OCI-M2 (cell line): Measurements from ENCODE around the gene EVI2A.
"Not testable (repeated sequence)": the region's sequence is repeated elsewhere in the genome, so short reads cannot be mapped to it uniquely, and the experiment has no call there.

Experiments used
- DNase-seq: peaks from one replicate; lab custom pipeline; 2025; ENCODE audit not compliant: unreplicated experiment; lab: John Stamatoyannopoulos, UW

EVI2A gene

DNA sequence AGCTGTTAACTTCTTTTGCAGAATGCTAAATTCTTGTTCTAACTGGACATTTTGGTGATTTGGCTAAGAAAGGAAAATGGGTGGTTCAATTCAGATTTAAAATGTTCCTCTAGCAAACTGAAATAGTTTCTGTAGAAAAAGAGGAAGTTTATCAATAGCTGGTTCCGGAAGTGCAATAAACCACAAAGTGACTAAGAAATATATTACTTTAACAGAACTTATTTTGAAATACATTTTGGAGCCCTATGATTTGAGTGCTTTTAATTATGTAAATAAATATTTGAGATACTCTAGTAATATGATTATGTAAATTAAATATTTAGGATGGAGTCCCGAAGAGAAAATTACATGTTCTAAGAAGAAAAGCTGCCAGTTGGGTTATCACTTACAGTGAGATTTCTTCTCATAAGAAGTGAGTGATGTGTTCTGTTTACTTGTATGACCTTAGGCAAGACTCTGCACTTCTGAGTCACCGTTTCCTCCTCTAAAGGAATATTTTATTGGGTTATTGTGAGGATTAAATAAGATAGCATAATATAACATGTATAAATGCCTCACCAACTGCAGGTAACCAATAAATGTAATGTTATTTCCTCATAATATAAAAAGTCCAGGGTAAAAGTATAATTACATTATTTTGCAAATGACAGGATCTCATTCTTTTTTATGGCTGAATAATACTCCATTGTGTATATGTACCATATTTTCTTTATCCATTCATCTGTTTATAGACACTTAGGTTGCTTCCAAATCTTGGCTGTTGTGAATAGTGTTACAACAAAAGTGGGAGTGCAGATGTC lies 7.2 kb downstream of the EVI2A start, which contains the start of gene EVI2B:
Gene EVI2B, minus strand, starts transcription at position 73 of the 800 bp plus-strand sequence. CDS start 8,445 bp downstream, outside the sequence.
- no peak for DNase-seq

DNA sequence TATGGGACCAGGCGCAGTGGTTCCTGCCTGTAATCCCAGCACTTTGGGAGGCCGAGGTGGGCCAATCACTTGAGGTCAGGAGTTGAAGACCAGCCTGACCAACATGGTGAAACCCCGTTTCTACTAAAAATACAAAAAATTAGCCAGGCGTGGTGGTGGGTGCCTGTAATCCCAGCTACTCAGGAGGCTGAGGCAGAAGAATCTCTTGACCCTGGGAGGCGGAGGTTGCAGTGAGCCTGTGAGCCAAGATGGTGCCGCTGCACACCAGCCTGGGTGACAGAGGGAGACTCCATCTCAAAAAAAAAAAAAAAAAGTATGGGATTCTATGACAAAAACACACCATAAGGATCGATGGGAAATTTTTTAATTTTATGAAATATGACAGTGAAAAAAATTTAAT lies 9.2 kb downstream of the EVI2A start:
- not testable (repeated sequence) for DNase-seq

DNA sequence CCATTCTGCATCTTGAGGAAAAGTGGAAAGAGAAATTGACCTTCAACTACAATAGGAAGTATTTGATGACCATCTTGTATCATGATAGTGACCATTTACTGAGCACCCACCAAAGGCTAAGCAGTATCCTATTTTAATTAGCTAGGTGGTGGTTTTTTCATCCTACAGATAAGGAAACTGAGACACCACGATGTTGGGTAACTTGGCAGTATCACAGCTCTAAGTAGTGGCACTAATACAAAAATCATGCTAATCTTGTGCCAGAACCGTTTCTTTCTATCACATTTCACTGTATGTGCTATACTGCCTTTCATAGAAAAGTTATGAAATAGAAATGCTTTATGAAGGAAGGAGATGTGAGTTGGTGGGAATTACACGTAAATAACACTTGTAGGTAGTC lies 9.9 kb downstream of the EVI2A start:
- DNase-seq: no peak

DNA sequence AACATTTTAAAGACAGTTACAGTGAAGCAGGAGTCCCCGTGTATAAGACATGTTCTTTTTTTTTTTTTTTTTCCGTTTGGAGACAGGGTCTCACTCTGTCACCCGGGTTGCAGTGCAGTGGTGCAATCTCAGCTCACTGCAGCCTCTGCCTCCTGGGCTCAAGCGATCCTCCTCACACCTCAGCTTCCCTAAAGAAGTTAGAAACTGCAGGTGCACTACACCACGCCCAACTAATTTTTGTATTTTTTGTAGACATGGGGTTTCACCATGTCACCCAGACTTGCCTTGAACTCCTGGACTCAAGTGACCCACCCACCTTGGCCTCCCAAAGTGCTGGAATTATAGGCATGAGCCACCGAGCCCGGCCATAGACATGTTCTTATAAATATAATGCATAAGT lies 10.5 kb downstream of the EVI2A start:
- DNase-seq: no peak

DNA sequence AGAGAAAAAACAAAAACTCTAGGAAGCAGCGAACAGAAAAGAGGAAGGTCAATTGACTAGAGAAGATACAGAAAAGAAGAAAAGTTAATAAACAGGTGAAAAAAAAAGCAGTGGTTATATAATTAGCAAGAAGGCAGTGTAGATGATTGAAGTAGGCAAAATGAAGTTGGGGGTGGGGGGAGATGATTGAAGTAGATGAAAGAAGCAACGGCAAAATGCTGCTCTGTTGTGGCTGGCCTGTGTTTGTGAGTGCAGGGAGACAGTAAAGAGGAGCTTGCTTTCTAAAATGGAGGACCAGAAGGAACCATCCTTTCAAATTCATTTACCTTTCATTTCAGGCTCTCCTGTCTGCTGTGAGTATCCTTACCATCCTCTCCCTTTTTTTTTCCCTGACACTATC lies 11.2 kb downstream of the EVI2A start:
- no peak for DNase-seq

DNA sequence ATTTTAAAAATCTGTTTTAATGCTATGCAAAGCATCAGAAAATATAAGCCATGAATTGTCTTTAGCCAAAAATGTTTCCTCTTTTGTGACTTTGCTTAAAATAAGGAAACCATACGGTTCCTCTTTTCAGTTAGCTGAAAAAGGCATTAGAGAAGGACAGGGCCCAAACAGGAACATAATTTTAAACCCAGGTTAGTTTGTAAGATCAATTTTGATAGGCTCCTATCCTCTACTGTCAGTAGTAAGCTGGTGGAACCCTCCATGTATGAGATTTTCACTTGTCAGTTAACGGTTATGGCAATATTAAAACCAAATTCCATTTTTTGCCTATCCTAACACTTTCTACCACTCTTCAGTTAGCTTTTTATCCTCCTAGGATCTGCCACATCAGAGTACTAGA lies 11.9 kb downstream of the EVI2A start:
- no peak for DNase-seq

DNA sequence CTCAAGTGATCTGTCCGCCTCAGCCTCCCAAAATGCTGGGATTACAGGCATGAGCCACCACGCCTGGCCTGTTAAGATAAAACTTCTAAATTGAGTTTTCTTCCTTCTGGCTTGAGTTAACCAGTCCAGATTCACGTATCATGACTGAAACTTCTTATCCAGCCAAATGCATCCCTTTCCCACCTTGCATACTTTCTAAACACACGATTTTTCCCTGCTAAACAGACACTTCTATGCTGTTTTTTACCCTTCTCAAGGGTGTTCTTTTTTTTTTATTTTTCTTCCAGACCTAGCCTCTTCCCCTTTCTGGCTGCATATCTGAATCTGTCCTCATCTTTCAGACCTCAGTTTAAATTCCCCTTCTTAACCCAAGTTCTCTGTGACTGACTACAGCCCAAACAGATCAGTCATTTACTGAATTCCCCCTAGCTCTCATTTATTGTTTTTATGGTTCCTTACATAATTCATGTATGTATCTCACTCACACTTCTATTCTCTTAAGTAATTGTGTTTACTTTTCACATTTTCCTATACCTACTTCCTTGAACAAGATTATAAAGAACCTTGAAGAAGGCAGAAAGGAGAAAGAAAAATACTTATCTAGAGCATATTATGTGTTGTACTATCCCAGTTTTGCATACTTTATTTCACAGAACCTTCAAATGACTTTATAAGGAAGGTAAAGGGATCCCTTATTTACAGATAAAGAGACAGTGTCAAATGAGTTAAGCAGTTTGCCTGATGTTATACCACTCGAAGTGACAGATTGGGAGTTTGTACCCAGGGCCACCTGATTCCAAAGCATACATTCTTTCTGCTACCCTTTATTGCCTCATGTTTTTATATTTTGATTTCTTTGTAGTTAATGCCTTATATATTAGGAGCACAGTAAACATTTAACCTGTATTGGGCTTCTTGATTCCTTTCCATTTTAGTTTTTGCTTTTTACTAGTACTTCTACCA lies 12.8 kb downstream of the EVI2A start:
- DNase-seq: no peak

DNA sequence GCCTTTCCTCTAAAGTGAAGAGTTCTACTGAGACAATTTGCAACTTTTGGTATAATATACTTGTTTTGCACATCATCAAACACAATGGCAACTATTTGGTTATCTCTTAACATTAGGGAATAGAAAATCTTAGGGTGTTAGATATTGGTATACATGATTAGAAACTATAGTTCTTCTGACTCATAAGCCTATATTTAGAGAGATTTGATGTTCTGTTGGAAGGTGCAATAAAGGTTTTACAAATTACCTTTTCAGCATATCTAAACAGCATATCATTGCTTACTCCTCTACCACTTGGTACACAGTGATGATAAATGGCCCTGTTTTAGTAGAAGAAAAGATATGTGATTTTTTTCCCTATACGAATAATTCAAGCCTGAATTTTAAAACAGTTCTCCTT lies 13.8 kb downstream of the EVI2A start:
- no peak for DNase-seq

DNA sequence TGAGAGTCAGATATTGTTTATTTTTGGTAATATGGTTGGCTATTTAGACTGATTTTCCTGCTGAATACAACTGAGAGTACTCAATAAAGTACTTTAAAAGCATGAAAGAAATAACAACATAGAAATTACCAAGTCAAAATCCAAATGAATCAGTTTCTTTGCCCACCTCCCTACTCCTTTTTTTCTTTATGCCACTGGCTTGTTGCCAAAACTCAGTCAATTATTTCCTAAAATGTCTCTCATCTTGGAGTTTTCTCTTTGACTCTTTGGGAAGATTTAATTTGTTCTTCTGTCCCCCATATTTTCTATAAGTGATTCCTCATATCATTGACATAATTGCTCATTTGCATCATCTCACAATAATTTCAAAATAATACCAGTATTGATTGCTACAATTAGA lies 21.8 kb downstream of the EVI2A start:
- no peak for DNase-seq

DNA sequence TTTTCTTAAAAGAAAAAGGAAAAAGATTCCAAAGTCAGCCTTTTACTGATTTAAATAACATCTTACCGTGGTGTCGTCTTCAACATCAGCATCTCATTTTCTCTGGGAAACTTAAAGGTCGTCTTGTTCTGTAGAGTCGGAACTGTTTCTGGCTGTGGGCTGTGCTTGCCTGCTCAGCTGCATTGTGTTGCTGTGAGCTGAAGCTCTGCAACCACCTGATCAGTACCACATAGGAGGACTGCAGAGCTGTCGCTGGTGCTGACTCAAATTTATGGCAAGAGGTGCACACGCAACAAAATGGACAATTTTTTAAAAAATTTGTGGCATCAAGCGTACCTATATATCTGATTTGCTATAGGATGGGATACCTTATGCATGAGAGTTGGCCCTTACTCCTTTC lies 24.3 kb downstream of the EVI2A start, which contains the start of gene OMG:
Gene OMG, minus strand, starts transcription at position 150 of the 400 bp plus-strand sequence. CDS start 908 bp downstream, outside the sequence.
- no peak for DNase-seq

DNA sequence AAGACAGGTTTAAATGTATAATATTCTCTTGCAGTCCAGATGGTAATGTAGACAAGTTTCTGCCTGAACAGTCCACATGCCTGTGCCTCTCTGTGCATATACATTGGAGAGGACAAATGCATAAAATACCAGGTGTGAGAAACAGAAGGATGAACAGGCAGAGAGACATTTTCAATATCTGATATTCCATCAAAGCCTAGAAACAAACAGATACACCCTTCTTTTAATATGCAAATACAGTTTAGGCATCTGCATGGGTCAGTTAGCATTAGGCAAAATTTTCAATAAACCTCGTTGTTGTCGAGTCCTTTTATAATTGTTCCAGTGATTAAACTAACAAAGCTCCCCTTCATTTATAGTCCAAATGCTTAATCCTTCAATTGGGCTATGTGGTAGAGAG lies 25.3 kb downstream of the EVI2A start:
- no peak for DNase-seq

DNA sequence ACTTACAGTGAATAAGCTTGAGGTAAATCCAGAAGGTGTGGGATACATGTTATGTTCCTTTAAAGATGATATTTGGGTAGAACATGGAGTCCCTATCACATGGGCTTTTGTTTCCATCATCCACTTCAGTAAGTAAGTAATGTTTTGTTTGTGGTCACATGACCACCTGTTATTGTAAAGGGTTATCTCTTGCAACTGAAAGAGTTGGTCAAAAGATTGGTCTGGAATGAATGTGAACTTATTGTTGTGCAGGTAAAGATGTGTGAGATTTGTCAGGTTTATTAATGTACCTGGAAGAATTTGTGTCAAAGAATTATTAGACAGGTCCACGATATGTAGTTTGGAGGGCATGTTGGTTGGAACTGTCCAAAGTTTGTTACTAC lies 25.9 kb downstream of the EVI2A start:
- DNase-seq: no peak

DNA sequence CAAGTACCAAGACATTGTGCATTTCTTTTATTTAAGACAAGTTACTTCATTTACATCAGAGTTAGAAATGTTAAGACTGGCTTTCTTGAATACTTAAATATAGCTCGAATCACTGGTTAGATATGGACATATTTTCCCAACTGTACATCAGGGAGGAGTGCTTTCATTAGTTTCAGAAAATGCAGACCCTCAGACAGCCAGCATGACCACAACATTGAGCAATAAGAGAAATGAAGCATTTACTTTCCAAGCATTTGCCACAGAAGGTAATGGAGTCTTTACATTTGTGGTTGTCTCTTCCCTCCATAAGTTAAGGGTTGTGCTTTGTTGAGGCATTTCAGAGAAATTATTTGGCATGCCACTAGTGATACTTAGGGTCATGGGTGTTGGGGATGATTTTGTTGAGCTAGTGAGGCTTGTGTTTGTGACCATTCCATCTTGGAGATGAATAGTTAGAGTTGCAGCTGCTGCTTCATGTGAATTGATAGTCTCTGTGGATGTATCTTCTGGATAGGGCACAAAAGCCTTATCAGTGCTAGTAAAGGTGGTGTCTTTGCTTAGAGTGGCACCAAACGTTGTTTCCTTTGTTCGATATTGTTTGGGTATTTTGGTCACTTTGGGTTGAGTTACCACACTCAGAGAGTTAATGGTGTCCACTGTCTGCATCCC lies 26.5 kb downstream of the EVI2A start:
- no peak for DNase-seq

DNA sequence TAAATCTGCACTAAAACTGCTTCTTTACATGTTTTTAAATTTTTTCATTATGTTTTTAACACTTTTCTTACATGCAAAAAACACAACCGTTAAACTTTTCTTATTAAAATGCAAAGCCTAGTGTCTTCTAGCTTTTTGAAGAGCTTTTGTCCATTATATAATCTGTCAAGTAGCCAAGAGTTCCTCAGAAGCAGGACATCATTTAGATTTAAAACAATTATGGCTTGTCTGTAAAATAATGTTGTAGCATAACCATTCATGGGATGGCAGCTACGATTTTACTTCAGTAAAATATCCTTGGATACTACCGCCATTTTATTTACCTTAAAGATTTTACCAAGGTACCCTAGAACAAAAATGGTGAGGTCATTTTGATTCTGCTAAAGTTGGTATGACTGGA lies 27.2 kb downstream of the EVI2A start:
- DNase-seq: no peak

DNA sequence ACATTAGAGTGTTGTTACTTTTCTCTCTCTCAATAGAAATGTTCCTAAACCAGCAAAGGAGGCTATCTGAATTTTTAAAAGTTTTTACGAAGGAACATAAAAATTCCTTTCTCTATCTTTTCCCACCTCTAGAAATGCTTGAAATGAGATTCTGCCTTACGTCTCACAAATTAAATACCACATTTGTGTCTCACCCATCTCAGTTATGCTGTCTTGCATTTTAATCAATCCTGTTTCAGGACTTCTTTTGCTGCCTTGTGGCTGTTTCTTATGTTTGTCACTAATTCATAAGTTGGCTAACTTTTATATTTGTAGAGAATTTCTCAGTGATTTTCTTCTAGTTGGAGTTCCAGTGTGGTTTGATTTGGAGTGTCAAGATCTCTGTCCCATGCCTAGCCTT lies 27.8 kb downstream of the EVI2A start:
- no peak for DNase-seq

DNA sequence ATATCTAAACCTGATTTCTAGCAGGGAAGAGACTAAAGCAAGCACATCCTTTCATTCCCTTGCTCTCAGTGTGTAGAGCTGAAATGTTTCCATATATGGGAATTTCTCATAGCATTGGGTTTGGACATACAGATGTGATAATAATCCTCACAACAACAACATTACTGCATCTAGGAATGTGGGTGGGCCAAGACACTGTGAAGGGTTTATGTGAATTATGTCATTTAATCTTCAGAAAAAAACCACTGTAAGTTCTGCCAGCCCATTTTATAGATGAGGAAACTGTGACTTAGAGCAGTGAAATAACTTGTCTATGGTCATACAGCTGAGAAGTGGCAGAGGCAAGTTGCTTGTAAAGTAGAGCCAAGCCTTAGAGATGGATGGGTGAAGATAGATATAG lies 29.6 kb downstream of the EVI2A start:
- no peak for DNase-seq

DNA sequence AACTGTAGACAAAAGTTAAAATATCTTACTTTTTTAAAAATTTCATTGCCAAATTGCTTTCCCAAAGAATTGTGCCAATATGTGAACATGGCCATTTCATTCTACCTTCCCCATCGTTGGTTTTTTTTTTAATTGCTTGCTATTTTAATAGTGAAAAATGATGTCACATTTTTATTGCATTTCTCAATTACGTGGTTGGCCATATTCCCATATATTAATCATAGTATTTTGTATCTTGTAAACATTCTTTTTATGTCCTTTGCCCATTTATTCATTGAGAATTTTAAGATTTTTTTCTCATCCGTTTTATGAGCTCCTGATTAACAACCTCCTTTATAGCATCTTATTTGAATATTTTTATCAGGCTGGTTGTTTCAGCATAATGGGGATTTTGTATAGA lies 31.6 kb downstream of the EVI2A start:
- DNase-seq: no peak

DNA sequence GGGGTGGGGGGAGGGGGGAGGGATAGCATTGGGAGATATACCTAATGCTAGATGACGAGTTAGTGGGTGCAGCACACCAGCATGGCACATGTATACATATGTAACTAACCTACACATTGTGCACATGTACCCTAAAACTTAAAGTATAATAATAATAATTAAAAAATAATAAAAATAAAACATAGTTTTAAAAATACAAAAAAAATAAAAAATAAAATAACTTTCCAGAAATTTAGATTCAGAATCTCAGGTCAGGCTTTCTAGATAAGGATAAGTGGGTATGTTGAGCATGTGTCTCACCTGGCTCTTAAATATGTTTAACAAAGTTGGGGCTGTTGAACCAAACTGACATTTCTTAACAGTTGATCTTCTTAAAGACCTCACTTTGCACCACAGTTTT lies 33.5 kb downstream of the EVI2A start:
- not testable (repeated sequence) for DNase-seq

DNA sequence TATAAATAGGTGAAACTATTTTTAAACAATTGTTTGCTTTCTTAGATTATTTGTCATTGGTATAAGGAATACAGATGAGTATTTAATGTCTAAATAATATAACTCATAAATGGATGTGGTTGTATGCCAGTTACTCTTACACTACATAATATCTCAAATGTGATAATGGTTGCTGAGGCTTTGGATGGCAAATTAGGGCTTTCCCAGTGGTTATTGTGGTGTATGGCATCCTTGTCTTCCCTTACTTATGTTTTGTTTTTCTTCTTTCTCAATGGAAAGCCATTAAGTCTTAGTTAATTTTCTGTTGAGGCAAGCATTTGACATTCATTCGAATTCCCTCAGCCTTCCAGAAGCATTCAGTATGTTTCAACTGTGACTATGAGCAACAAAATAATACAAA lies 34.8 kb downstream of the EVI2A start:
- DNase-seq: no peak

DNA sequence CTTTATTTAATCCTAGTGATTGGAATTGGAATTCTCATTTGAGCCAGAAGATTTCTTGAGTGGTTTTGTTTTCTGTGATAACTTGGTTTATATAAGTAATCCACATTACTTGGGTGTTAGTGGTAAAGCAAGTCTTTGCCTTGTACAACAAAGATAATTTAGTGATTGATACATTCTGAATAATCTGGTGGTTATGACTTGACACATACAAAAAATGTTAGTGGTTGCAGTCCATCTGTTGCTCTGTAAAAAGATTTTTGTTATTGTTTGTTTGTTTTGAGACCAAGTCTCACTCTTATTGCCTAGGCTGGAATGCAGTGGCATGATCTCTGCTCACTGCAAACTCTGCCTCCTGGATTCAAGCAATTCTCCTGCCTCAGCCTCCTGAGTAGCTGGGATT lies 37.6 kb downstream of the EVI2A start:
- no peak for DNase-seq

DNA sequence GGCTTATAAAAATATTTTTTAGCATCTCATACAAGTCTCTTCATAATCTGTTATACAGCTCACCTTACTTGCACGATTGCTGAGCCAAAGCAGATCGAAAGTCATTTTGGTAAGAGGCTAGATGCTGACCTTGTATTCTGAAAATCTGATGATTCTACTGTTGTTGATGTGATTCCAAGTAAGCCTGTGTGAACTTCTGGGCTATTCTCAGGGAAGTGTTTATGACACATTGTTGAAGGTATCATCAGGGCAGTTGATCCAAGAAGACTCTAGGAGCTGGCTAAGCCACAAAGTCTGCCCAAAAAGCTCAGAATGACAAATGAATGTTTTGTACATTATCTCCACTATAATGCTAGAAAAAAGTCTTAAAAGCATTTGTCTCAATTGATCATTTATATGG lies 40.4 kb downstream of the EVI2A start:
- DNase-seq: no peak
